OCI-LY1 (cell line): ENCODE measurements around the gene ADAMTS9.
A peak's percentile ranks its signal among the peaks of the same experiment; 100 is the strongest.

Experiments used
- EZH2 ChIP-seq: fragments of 200-600 bp; sonication (generic), shearing (Covaris generic); IDR thresholded peaks from 2 replicates; pipeline ENCODE4 v1.8.0; 2017; ENCODE audit warnings: borderline replicate concordance, mixed run types, mild to moderate bottlenecking, antibody characterized with exemption, low read length, moderate library complexity, mixed read lengths
- TF ChIP-seq, protein P1 (sequence below): fragments of 200-600 bp; sonication (generic), shearing (Covaris generic); IDR thresholded peaks from 2 replicates; pipeline ENCODE4 v1.5.1; 2017; ENCODE audit warnings: mild to moderate bottlenecking, antibody characterized with exemption, low read length, moderate library complexity, mixed read lengths

DNA sequence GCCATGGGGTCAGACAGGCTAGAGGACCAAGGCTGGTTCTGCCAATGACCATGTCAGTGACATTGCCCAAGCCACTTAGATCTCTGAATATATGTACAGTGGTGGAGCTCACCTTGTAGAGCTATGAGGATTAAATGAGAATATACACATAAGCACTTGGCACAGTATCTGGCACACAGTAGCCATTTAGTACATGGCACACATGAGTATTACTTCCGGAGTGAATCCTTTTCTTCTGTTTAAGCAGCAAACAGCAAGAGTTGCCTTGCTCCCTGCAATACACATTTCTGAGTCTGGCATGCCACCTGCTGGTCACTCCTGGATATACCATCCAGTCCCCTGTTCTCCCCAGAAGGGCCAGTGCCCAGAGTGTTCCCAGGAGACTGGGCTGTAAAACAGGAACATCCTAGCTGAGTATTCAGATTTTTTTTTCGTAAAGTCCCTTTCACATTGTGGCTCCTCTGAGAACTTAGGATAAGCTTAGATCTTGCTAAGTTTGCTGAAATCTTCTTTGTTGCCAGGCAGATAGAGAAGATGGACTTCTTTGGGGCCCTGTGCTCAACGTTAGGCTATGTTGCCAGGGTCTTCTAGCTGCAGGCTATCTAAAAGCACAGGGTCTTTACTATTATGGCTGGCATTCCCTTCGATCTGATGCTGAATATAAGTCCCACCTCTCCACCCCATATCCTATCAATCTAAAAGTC lies 203.4 kb downstream of the ADAMTS9 start:
- TF ChIP-seq, protein P1, sequence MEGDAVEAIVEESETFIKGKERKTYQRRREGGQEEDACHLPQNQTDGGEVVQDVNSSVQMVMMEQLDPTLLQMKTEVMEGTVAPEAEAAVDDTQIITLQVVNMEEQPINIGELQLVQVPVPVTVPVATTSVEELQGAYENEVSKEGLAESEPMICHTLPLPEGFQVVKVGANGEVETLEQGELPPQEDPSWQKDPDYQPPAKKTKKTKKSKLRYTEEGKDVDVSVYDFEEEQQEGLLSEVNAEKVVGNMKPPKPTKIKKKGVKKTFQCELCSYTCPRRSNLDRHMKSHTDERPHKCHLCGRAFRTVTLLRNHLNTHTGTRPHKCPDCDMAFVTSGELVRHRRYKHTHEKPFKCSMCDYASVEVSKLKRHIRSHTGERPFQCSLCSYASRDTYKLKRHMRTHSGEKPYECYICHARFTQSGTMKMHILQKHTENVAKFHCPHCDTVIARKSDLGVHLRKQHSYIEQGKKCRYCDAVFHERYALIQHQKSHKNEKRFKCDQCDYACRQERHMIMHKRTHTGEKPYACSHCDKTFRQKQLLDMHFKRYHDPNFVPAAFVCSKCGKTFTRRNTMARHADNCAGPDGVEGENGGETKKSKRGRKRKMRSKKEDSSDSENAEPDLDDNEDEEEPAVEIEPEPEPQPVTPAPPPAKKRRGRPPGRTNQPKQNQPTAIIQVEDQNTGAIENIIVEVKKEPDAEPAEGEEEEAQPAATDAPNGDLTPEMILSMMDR = peak; percentile 82
- TF ChIP-seq EZH2 = no peak
